Left colon (tissue), 2 donors: Measurements from ENCODE around the gene MTX1. TPM values are rescaled to one million over a fixed set of nuclear protein-coding genes. Genes with fewer than 3 reads are reported as not detected.
"Not testable (repeated sequence)": the region's sequence is repeated elsewhere in the genome, so short reads cannot be mapped to it uniquely, and the experiment has no call there.

Experiments used
- ATAC-seq: fragments of 200-7000 bp; cut with Tn5 transposase; one replicate; pipeline ENCODE4 v1.9.1; 2020; ENCODE audit warnings: mild to moderate bottlenecking, moderate library complexity
- DNase-seq, 2 donors: peaks; one replicate each; pipeline ENCODE4 v3.0.0-alpha.2; 2020
- intact Hi-C, 2 donors: fragments of 100-400 bp; cut with DNase I in 1 of 2; cut with micrococcal nuclease in 1 of 2; formaldehyde crosslinking; loops; one replicate each; pipeline versions ENCODE4 v1.11.2 to v1.14.0; 2022; cut with DNase I, micrococcal nuclease
- total RNA-seq, 2 donors: library from RNA; stranded (reverse); fragmentation: NEBNext Ultra II Directional; extraction: Animal tissue kit (Norgen Biotek cat#: 25700); gene quantifications; one replicate each; pipeline ENCODE4 v1.2.1, GENCODE V29; 2021
- donor health status: DM: no; HTN: no; CAD: no.
- donor health status: DM: yes; HTN: yes; CAD: no.

Gene MTX1
- total RNA-seq, 2 donors from 2014 or later: 36.3 to 46.4 TPM

GRCh38 chr1:155184835-155185782 lies 23.4 kb upstream of the MTX1 start:
- intact Hi-C loops: no loop called here
- ATAC-seq (peak; percentile 73), DNase-seq (peak; percentile 68 to 76)

GRCh38 chr1:155185783-155186066 lies 22.8 kb upstream of the MTX1 start:
- intact Hi-C loops: no loop called here

GRCh38 chr1:155186067-155186793 lies 22.3 kb upstream of the MTX1 start:
- DNase-seq (peak in 1 of 2 donors; percentile 29), ATAC-seq (peak; percentile 60)
- intact Hi-C loops: no loop called here

More at GRCh38 chr1:155185783-155186066, 22.8 kb upstream of the MTX1 start:
- ATAC-seq: peak; percentile 0
- DNase-seq: no peak

- DNase-seq (peak in 1 of 2 donors; percentile 33), ATAC-seq (peak; percentile 22)
- intact Hi-C loops: no loop called here
Measured at GRCh38 chr1:155186794-155187455, 21.6 kb upstream of the MTX1 start.

- DNase-seq (peak in 1 of 2 donors; percentile 24), ATAC-seq (no peak)
- intact Hi-C loops: no loop called here
Measured at GRCh38 chr1:155187456-155187891, 21.0 kb upstream of the MTX1 start.

GRCh38 chr1:155188268-155188667 lies 20.2 kb upstream of the MTX1 start:
- ATAC-seq (no peak), DNase-seq (peak in 1 of 2 donors; percentile 21)
- intact Hi-C loops: no loop called here

- DNase-seq, ATAC-seq, intact Hi-C loops: not testable (repeated sequence)
Measured at GRCh38 chr1:155189926-155190325, 18.6 kb upstream of the MTX1 start.

GRCh38 chr1:155191904-155192303 lies 16.6 kb upstream of the MTX1 start:
- DNase-seq (peak; percentile 39 to 51), ATAC-seq (peak; percentile 10)
- intact Hi-C loops: no loop called here

- intact Hi-C loops: no loop called here
- peak; percentile 69 for ATAC-seq
- DNase-seq: peak; percentile 85 to 91
Measured at GRCh38 chr1:155192346-155193274, 15.9 kb upstream of the MTX1 start.

- peak; percentile 89 to 96 for DNase-seq
- ATAC-seq: peak; percentile 73
- intact Hi-C loops: no loop called here
Measured at GRCh38 chr1:155193275-155193990, 15.1 kb upstream of the MTX1 start.

- DNase-seq, intact Hi-C loops: not testable (repeated sequence)
- ATAC-seq: peak; percentile 31
Measured at GRCh38 chr1:155193991-155194240, 14.6 kb upstream of the MTX1 start.

GRCh38 chr1:155195201-155196102 lies 13.0 kb upstream of the MTX1 start:
- DNase-seq: peak in 1 of 2 donors; percentile 39
- no peak for ATAC-seq
- intact Hi-C loops: no loop called here

- ATAC-seq: no peak
- DNase-seq: no peak
- intact Hi-C loops: no loop called here
Measured at GRCh38 chr1:155196103-155196892, 12.2 kb upstream of the MTX1 start.

GRCh38 chr1:155196893-155197638 lies 11.4 kb upstream of the MTX1 start:
- no peak for DNase-seq
- ATAC-seq: no peak
- intact Hi-C loops: no loop called here

- intact Hi-C loops: no loop called here
- no peak for DNase-seq
Measured at GRCh38 chr1:155197901-155198546, 10.5 kb upstream of the MTX1 start.

More at GRCh38 chr1:155197901-155198546, 10.5 kb upstream of the MTX1 start:
- no peak for ATAC-seq
